Measurements from ENCODE around the gene NEURL1. TPM values are rescaled to one million over a fixed set of nuclear protein-coding genes. Genes with fewer than 3 reads are reported as not detected.

The NEURL1 gene
- total and polyA plus RNA-seq, 4 experiments from 2014 or later = 0.76 to 0.96 (median 0.83) TPM

- Mint-ChIP-seq H3K27ac (peak overlapping the region in 1 of 7 donors; percentile 5), H3K4me1 (no peaks in the 10 kb centered on the region), H3K4me3 (no peak overlapping the region), H3K36me3 (peaks cover 4 to 36% of the 10 kb centered on the region in 2 donors), H3K9me3 (peaks cover 0 to 2% (median 0%) of the 10 kb centered on the region in 8 donors), H3K27me3 (no peaks in the 10 kb centered on the region)
- ChIA-PET POLR2A (ENCODE audit: partially characterized antibody) (no interaction called here), CTCF (ENCODE audit: partially characterized antibody) (interaction anchor here (1.2 to 4.6 kb wide), 2 partner anchors 8 to 75 kb away, joined by 5 to 28 read pairs; no protein-coding TSS in a partner anchor)
- Histone ChIP-seq H3K27me3 (ENCODE audit: insufficient read depth, low read length) (no peaks in the 10 kb centered on the region), H3K9me3 (ENCODE audit: control insufficient read depth in 1 of 2, low read length in 2 of 2) (no peaks in the 10 kb centered on the region), H3K4me3 (ENCODE audit: low read length in 2 of 2) (no peak overlapping the region), H3K27ac (ENCODE audit: low read depth, low read length) (no peak overlapping the region), H3K4me1 (ENCODE audit: insufficient read depth, low read length) (no peaks in the 10 kb centered on the region), H3K36me3 (ENCODE audit: insufficient read depth, low read length) (peaks cover 6% of the 10 kb centered on the region)
- no peak for DNase-seq
- intact Hi-C loops (cut with micrococcal nuclease) = no loop called here
These were observed 117.5 kb downstream of the NEURL1 start for GRCh38 chr10:103610921-103611511.

GRCh38 chr10:103612462-103613365 lies 119.2 kb downstream of the NEURL1 start:
- POLR2A ChIA-PET (ENCODE audit: partially characterized antibody) = interaction anchor here (0.6 kb wide), 1 partner anchor 74 kb away, joined by 3 read pairs; no protein-coding TSS in a partner anchor

GRCh38 chr10:103613616-103614015 lies 120.1 kb downstream of the NEURL1 start:
- CTCF ChIA-PET (ENCODE audit: partially characterized antibody) = interaction anchor here (0.5 to 1.4 kb wide), 4 partner anchors 8 to 76 kb away, joined by 3 to 7 read pairs (median 4); no protein-coding TSS in a partner anchor
- Histone ChIP-seq H3K4me3 (ENCODE audit: low read length in 2 of 2) (no peak overlapping the region), H3K4me1 (ENCODE audit: insufficient read depth, low read length) (no peaks in the 10 kb centered on the region), H3K27ac (ENCODE audit: low read depth, low read length) (no peak overlapping the region), H3K36me3 (ENCODE audit: insufficient read depth, low read length) (peaks cover 6% of the 10 kb centered on the region), H3K9me3 (ENCODE audit: control insufficient read depth in 1 of 2, low read length in 2 of 2) (no peaks in the 10 kb centered on the region), H3K27me3 (ENCODE audit: insufficient read depth, low read length) (no peaks in the 10 kb centered on the region)
- no peak for DNase-seq
- Mint-ChIP-seq H3K27ac (peak overlapping the region in 2 of 7 donors; percentile 1 to 48), H3K9me3 (peaks cover 0 to 2% (median 0%) of the 10 kb centered on the region in 8 donors), H3K27me3 (no peaks in the 10 kb centered on the region), H3K4me1 (no peaks in the 10 kb centered on the region), H3K4me3 (no peak overlapping the region), H3K36me3 (peaks cover 4 to 41% of the 10 kb centered on the region in 2 donors)
- POLR2A ChIA-PET (ENCODE audit: partially characterized antibody) = no interaction called here
- intact Hi-C loops (cut with micrococcal nuclease) = no loop called here

More at GRCh38 chr10:103612462-103613365, 119.2 kb downstream of the NEURL1 start:
- no peaks in the 10 kb centered on the region for H3K27me3 ChIP-seq (ENCODE audit: insufficient read depth, low read length)
- H3K4me3 ChIP-seq (ENCODE audit: low read length in 2 of 2) = no peak overlapping the region
- H3K27me3 Mint-ChIP-seq = no peaks in the 10 kb centered on the region
- H3K4me1 Mint-ChIP-seq = no peaks in the 10 kb centered on the region
- intact Hi-C loops (cut with micrococcal nuclease) = no loop called here
- peaks cover 6% of the 10 kb centered on the region for H3K36me3 ChIP-seq (ENCODE audit: insufficient read depth, low read length)
- H3K9me3 Mint-ChIP-seq = peaks cover 0 to 2% (median 0%) of the 10 kb centered on the region in 8 donors
- CTCF ChIA-PET (ENCODE audit: partially characterized antibody) = interaction anchor here (1.1 to 4.6 kb wide), 3 partner anchors 10 to 74 kb away, joined by 3 to 28 read pairs (median 5); no protein-coding TSS in a partner anchor
- no peak for DNase-seq
- no peak overlapping the region for H3K4me3 Mint-ChIP-seq
- H3K27ac ChIP-seq (ENCODE audit: low read depth, low read length) = no peak overlapping the region
- peaks cover 4 to 40% of the 10 kb centered on the region in 2 donors for H3K36me3 Mint-ChIP-seq
- H3K27ac Mint-ChIP-seq = no peak overlapping the region
- H3K4me1 ChIP-seq (ENCODE audit: insufficient read depth, low read length) = no peaks in the 10 kb centered on the region
- no peaks in the 10 kb centered on the region for H3K9me3 ChIP-seq (ENCODE audit: control insufficient read depth in 1 of 2, low read length in 2 of 2)

GRCh38 chr10:103614306-103615158 lies 121.0 kb downstream of the NEURL1 start:
- Histone ChIP-seq H3K27me3 (ENCODE audit: insufficient read depth, low read length) (no peaks in the 10 kb centered on the region), H3K36me3 (ENCODE audit: insufficient read depth, low read length) (peaks cover 6% of the 10 kb centered on the region), H3K4me3 (ENCODE audit: low read length in 2 of 2) (no peak overlapping the region), H3K4me1 (ENCODE audit: insufficient read depth, low read length) (no peaks in the 10 kb centered on the region), H3K27ac (ENCODE audit: low read depth, low read length) (no peak overlapping the region), H3K9me3 (ENCODE audit: control insufficient read depth in 1 of 2, low read length in 2 of 2) (no peaks in the 10 kb centered on the region)
- no peak overlapping the region for H3K4me3 Mint-ChIP-seq
- intact Hi-C loops (cut with micrococcal nuclease) = no loop called here
- peak overlapping the region in 5 of 7 donors; percentile 33 to 77 (median 44) for H3K27ac Mint-ChIP-seq
- H3K4me1 Mint-ChIP-seq = no peaks in the 10 kb centered on the region
- ChIA-PET POLR2A (ENCODE audit: partially characterized antibody) (no interaction called here), CTCF (ENCODE audit: partially characterized antibody) (interaction anchor here (1.0 to 1.4 kb wide), 4 partner anchors 9 to 75 kb away, joined by 3 to 7 read pairs (median 6); no protein-coding TSS in a partner anchor)
- no peaks in the 10 kb centered on the region for H3K27me3 Mint-ChIP-seq
- DNase-seq = no peak
- peaks cover 0 to 2% (median 0%) of the 10 kb centered on the region in 8 donors for H3K9me3 Mint-ChIP-seq
- H3K36me3 Mint-ChIP-seq = peaks cover 4 to 34% of the 10 kb centered on the region in 2 donors

- Histone ChIP-seq H3K4me1 (ENCODE audit: insufficient read depth, low read length) (no peaks in the 10 kb centered on the region), H3K4me3 (ENCODE audit: low read length in 2 of 2) (no peak overlapping the region), H3K27me3 (ENCODE audit: insufficient read depth, low read length) (no peaks in the 10 kb centered on the region), H3K27ac (ENCODE audit: low read depth, low read length) (no peak overlapping the region), H3K36me3 (ENCODE audit: insufficient read depth, low read length) (peaks cover 10% of the 10 kb centered on the region), H3K9me3 (ENCODE audit: control insufficient read depth in 1 of 2, low read length in 2 of 2) (no peaks in the 10 kb centered on the region)
- no peaks in the 10 kb centered on the region for H3K4me1 Mint-ChIP-seq
- no peak overlapping the region for H3K4me3 Mint-ChIP-seq
- intact Hi-C loops (cut with micrococcal nuclease) = no loop called here
- no peaks in the 10 kb centered on the region for H3K9me3 Mint-ChIP-seq
- no peak for DNase-seq
- CTCF ChIA-PET (ENCODE audit: partially characterized antibody) = interaction anchor here (1.2 kb wide), 1 partner anchor 11 kb away, joined by 4 read pairs; no protein-coding TSS in a partner anchor
- H3K36me3 Mint-ChIP-seq = peaks cover 5 to 26% of the 10 kb centered on the region in 2 donors
- POLR2A ChIA-PET (ENCODE audit: partially characterized antibody) = no interaction called here
- peak overlapping the region in 1 of 7 donors; percentile 66 for H3K27ac Mint-ChIP-seq
- H3K27me3 Mint-ChIP-seq = no peaks in the 10 kb centered on the region
These were observed 123.4 kb downstream of the NEURL1 start for GRCh38 chr10:103616705-103617601.

GRCh38 chr10:103617602-103618385 lies 124.3 kb downstream of the NEURL1 start:
- no peaks in the 10 kb centered on the region for H3K9me3 ChIP-seq (ENCODE audit: control insufficient read depth in 1 of 2, low read length in 2 of 2)
- CTCF ChIA-PET (ENCODE audit: partially characterized antibody) = no interaction called here

More at GRCh38 chr10:103617602-103618385, 124.3 kb downstream of the NEURL1 start:
- Histone ChIP-seq H3K27me3 (ENCODE audit: insufficient read depth, low read length) (no peaks in the 10 kb centered on the region), H3K4me1 (ENCODE audit: insufficient read depth, low read length) (no peaks in the 10 kb centered on the region), H3K4me3 (ENCODE audit: low read length in 2 of 2) (no peak overlapping the region), H3K27ac (ENCODE audit: low read depth, low read length) (no peak overlapping the region), H3K36me3 (ENCODE audit: insufficient read depth, low read length) (peaks cover 10% of the 10 kb centered on the region)
- DNase-seq = no peak
- no peaks in the 10 kb centered on the region for H3K27me3 Mint-ChIP-seq
- POLR2A ChIA-PET (ENCODE audit: partially characterized antibody) = no interaction called here
- no peak overlapping the region for H3K4me3 Mint-ChIP-seq
- peaks cover 5 to 22% of the 10 kb centered on the region in 2 donors for H3K36me3 Mint-ChIP-seq
- no peaks in the 10 kb centered on the region for H3K4me1 Mint-ChIP-seq
- H3K27ac Mint-ChIP-seq = peak overlapping the region in 2 of 7 donors; percentile 23 to 27
- intact Hi-C loops (cut with micrococcal nuclease) = no loop called here
- H3K9me3 Mint-ChIP-seq = no peaks in the 10 kb centered on the region

All from CD4-positive, alpha-beta memory T cell (primary cell).